Putamen (tissue), 1 donor: ENCODE results near the gene ARL17B.
"Not testable (repeated sequence)": the region's sequence is repeated elsewhere in the genome, so short reads cannot be mapped to it uniquely, and the experiment has no call there.

Experiments
- DNase-seq: peaks from one replicate; pipeline ENCODE4 v3.0.0-alpha.2; 2016; ENCODE audit warnings: low spot score

ARL17B gene

GRCh38 chr17:46249153-46249552 lies 112.4 kb downstream of the ARL17B start:
- not testable (repeated sequence) for DNase-seq

- not testable (repeated sequence) for DNase-seq
These were observed 116.4 kb downstream of the ARL17B start for GRCh38 chr17:46244949-46245768.

- DNase-seq: not testable (repeated sequence)
These were observed 117.1 kb downstream of the ARL17B start for GRCh38 chr17:46244339-46244913.

- not testable (repeated sequence) for DNase-seq
These were observed 117.6 kb downstream of the ARL17B start for GRCh38 chr17:46243928-46244327.

- DNase-seq: not testable (repeated sequence)
These were observed 118.1 kb downstream of the ARL17B start for GRCh38 chr17:46243505-46243904.

GRCh38 chr17:46231359-46231758 lies 130.2 kb downstream of the ARL17B start:
- DNase-seq: not testable (repeated sequence)

- peak; percentile 98 for DNase-seq
These were observed 136.2 kb downstream of the ARL17B start for GRCh38 chr17:46225274-46225794.

- DNase-seq: not testable (repeated sequence)
These were observed 136.7 kb downstream of the ARL17B start for GRCh38 chr17:46224864-46225263.
